Measurements from ENCODE around the gene CDCA4.

CDCA4 gene

DNA sequence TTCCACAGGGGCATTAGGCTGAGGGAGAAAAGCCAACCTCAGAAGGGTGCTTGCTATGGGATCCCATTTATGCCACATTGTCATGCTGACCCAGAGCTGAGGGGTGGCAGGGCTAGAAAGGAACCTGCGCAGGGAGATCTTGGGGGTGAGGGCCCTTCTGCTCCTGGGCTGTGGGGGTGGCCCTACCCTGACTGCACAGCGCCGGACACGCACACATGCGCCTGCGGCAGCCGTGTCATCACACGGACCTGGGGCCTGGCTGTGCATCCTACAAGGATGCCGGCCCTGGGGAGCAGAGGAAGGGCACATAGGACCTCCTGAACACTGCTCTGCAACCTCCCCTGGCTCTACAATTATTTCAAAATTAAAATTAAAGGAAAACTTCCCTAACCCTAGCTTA is 6.9 kb downstream of the CDCA4 start:
- Histone ChIP-seq H3K9me3 (no peaks in the 10 kb centered on the region), H3K4me1 (peaks cover 42% of the 10 kb centered on the region), H3K36me3 (peaks cover 45% of the 10 kb centered on the region), H3K4me3 (ENCODE audit: low read depth, low read length) (no peak overlapping the region; the same call in 1 of the 2 replicates), H3K27me3 (no peaks in the 10 kb centered on the region)
- TF ChIP-seq, protein P1, sequence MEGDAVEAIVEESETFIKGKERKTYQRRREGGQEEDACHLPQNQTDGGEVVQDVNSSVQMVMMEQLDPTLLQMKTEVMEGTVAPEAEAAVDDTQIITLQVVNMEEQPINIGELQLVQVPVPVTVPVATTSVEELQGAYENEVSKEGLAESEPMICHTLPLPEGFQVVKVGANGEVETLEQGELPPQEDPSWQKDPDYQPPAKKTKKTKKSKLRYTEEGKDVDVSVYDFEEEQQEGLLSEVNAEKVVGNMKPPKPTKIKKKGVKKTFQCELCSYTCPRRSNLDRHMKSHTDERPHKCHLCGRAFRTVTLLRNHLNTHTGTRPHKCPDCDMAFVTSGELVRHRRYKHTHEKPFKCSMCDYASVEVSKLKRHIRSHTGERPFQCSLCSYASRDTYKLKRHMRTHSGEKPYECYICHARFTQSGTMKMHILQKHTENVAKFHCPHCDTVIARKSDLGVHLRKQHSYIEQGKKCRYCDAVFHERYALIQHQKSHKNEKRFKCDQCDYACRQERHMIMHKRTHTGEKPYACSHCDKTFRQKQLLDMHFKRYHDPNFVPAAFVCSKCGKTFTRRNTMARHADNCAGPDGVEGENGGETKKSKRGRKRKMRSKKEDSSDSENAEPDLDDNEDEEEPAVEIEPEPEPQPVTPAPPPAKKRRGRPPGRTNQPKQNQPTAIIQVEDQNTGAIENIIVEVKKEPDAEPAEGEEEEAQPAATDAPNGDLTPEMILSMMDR (IDR thresholded peaks at IDR 0.05; ENCODE audit: low read depth, low read length) = no peak
- no peak for DNase-seq

DNA sequence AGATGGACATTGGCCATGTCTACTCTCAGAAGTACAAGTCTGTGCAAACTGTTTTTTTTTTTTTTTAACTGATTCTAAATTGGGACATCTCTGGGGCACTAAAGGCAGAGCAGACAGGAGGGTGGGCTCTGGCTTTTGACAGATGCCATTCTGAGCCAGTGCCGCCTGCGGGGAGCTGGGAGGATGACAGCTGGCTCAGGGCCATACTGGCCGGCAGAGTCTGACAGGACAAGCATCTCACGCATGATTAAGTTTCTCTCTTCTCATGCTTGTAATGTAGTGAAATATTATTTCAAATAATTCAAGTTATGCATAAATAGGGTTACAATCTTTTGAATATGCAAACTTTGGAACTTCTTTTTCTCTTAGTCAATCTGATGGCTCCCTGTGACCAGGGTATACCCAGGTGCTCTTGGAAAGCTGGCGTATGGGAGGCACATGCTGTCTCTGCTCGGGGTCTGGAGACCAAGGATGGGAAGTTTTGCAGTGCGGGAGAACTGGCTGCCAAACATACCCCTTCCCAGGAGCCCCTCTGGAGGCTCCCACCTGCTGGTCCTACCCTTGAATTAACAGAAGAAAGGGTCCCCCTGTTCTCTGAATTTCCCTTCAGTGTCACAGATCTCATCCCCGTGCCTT is 7.6 kb downstream of the CDCA4 start:
- TF ChIP-seq, protein P1 (IDR thresholded peaks at IDR 0.05; ENCODE audit: low read depth, low read length) = peak; percentile 57
- H3K27me3 ChIP-seq = no peaks in the 10 kb centered on the region
- no peaks in the 10 kb centered on the region for H3K9me3 ChIP-seq
- H3K4me1 ChIP-seq = peaks cover 42% of the 10 kb centered on the region
- DNase-seq = peak; percentile 86
- peaks cover 46% of the 10 kb centered on the region for H3K36me3 ChIP-seq
- no peak overlapping the region; the same call in 1 of the 2 replicates for H3K4me3 ChIP-seq (ENCODE audit: low read depth, low read length)

DNA sequence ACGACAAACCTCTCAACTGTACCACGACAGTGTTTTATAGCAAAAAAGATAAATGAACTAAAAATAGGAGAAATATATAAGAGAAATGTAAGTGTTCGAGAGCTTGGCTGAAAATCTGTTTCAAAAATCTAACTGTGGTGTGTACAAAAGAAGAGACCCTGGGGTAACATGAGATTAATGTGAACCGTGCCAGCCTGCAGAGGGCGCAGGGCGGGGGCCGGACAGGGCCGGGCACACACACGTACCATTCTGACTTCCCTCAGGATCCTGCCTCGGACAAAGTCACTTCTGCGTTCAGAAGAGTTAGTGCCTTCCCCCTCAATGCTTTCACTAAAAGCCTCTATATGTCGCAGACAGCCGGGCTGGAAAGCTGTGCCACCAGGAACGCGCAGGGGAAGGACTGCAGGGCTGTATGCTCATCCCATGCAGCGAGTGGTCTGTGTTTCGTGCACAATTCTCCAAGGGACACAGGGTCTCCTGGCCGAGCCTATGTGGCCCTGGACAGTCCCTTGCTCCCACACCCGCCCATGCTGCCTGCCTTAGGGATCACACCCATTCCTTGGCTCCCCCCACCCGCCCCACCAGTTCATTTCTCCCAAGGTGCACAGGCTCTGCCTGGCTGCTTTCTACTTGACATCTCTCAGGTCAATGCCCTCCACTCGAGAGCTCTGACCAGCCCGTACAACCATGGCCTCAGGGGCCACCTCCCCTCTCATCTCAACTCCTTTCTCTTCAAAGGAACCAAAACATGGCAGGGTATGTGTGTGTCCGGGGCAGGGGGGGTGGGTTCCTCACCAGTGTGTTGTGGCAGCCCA is 8.5 kb downstream of the CDCA4 start:
- peaks cover 42% of the 10 kb centered on the region for H3K4me1 ChIP-seq
- no peaks in the 10 kb centered on the region for H3K27me3 ChIP-seq
- TF ChIP-seq, protein P1 (IDR thresholded peaks at IDR 0.05; ENCODE audit: low read depth, low read length) = peak; percentile 61
- H3K4me3 ChIP-seq (ENCODE audit: low read depth, low read length) = no peak overlapping the region
- peak; percentile 62 for DNase-seq
- H3K9me3 ChIP-seq = no peaks in the 10 kb centered on the region
- H3K36me3 ChIP-seq = peaks cover 51% of the 10 kb centered on the region

DNA sequence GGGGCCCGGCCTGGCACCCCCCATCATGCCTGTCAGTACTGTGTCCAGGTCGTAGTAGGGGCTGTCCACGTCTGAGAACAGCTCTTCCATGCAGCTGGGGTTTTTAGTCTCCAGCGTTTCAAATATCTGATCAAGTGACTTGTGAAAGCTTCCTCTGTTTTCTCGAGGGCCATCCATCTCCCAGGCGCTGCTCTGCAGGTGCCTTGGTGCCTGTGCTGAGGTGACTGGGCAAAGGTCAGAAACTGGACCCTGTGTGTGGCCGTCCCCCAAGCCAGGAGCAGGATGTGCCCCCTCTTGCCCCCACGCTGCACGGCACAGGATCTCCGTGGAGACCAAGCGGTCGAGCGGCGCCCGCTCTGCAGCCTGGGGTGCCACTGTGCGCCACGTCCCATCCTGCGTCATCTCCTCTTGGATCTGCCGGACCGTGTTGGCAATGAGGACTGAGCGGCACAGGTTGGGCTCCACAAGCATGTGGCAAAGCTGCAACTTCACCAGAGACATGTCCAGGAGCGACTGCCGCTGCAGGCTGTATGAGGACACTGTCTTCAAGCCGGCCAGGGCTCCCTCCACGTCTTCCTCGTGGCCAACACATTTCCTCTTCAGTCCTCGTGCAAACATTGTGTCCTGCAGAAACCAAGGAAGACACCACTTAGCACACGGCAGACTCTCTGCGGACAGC is 9.4 kb downstream of the CDCA4 start:
- Histone ChIP-seq H3K4me3 (ENCODE audit: low read depth, low read length) (no peak overlapping the region), H3K36me3 (peaks cover 60% of the 10 kb centered on the region), H3K27me3 (no peaks in the 10 kb centered on the region), H3K9me3 (no peaks in the 10 kb centered on the region), H3K4me1 (peaks cover 38% of the 10 kb centered on the region)
- TF ChIP-seq, protein P1 (IDR thresholded peaks at IDR 0.05; ENCODE audit: low read depth, low read length) = no peak
- no peak for DNase-seq

DNA sequence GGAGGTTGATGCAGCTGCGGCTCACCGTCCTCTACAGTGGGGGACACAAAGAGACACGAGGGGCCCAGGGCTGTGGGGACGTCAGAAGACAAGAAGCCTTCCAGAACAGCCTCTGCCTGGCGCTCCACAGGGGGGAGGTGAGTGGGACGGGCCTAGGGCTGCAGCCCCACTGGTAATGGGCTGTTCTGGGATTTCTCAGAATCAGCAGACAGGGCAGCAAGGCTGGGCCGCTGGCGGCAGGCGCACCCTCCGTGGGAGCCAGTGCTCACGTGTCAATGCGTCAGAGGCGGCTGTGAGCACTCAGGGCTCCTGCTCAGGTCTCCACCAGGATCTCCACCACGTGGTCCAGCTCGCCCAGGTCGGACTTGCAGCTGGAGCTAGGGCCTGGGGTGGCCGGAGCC is 10.0 kb downstream of the CDCA4 start:
- Histone ChIP-seq H3K27me3 (no peaks in the 10 kb centered on the region), H3K9me3 (no peaks in the 10 kb centered on the region), H3K4me1 (peaks cover 33% of the 10 kb centered on the region), H3K4me3 (ENCODE audit: low read depth, low read length) (no peak overlapping the region), H3K36me3 (peaks cover 59% of the 10 kb centered on the region)
- peak; percentile 71 for DNase-seq
- TF ChIP-seq, protein P1 (IDR thresholded peaks at IDR 0.05; ENCODE audit: low read depth, low read length) = no peak

Measured in BE2C (cell line).